ENCODE data around the gene SLC18A2. TPM values are rescaled to one million over a fixed set of nuclear protein-coding genes. Genes with fewer than 3 reads are reported as not detected.

Gene SLC18A2
- total RNA-seq, 4 donors from 2014 or later, result 0.65 to 2.8 (median 2.1) TPM

DNA sequence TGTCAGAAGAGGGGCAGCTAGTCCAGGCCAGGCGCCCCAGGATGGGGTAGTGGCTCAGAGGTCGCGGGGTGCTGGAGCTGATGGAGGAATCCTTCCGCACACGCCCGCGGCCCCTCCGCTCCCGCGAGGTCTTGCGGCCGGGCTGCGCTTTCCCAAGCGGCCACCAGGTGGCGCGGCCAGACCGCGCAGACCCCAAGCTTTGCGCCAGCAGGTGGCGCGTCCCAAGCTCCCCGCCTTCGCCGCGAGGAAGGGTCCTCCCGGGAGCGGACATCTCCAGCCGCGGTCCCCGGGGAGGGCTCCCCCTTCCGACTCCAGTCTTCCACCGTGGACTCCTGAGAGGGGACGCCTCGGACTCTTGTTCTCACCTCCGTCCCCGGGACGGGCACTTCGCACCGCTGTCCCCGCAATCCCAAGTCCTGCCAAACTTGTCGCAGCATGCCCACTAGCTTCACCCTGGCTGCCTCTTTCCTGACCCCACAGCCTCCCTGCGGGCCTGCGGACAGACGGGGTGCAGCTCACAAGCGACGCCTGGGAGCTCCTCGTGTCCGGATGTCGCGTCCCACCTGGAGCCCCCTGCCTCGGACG, 24.2 kb upstream of the SLC18A2 start:
- no peak for DNase-seq (ENCODE audit: extremely low spot score)
- H3K27me3 ChIP-seq, result peaks cover 0 to 80% (median 14%) of the 10 kb centered on the region in 4 donors
- H3K9me3 ChIP-seq, result peaks cover 0 to 9% (median 3%) of the 10 kb centered on the region in 4 donors
- peaks cover 12 to 17% (median 15%) of the 10 kb centered on the region in 4 donors for H3K4me1 ChIP-seq
- WGBS, result 0% methylated on average over 1 of the region's 52 CpGs
- no peak overlapping the region for H3K27ac ChIP-seq (replicated peaks in 1 of 4)
- intact Hi-C loops (cut with DNase I), result loop anchor here (2.0 to 10.0 kb wide), 2 partner anchors 104 to 218 kb away; no protein-coding TSS in a partner anchor
- no peaks in the 10 kb centered on the region for H3K36me3 ChIP-seq
- TF ChIP-seq POLR2AphosphoS5 (IDR thresholded peaks at IDR 0.05), result peak in 1 of 2 donors; percentile 27
- TF ChIP-seq POLR2A (IDR thresholded peaks at IDR 0.05; ENCODE audit: low read depth), result no peak
- no peak for TF ChIP-seq EP300 (IDR thresholded peaks at IDR 0.05)
- TF ChIP-seq, protein P1, sequence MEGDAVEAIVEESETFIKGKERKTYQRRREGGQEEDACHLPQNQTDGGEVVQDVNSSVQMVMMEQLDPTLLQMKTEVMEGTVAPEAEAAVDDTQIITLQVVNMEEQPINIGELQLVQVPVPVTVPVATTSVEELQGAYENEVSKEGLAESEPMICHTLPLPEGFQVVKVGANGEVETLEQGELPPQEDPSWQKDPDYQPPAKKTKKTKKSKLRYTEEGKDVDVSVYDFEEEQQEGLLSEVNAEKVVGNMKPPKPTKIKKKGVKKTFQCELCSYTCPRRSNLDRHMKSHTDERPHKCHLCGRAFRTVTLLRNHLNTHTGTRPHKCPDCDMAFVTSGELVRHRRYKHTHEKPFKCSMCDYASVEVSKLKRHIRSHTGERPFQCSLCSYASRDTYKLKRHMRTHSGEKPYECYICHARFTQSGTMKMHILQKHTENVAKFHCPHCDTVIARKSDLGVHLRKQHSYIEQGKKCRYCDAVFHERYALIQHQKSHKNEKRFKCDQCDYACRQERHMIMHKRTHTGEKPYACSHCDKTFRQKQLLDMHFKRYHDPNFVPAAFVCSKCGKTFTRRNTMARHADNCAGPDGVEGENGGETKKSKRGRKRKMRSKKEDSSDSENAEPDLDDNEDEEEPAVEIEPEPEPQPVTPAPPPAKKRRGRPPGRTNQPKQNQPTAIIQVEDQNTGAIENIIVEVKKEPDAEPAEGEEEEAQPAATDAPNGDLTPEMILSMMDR (IDR thresholded peaks at IDR 0.05), result peak in 2 of 3 experiments; percentile 97 to 99
- H3K4me3 ChIP-seq, result peak overlapping the region; percentile 49 to 61 (median 56)

DNA sequence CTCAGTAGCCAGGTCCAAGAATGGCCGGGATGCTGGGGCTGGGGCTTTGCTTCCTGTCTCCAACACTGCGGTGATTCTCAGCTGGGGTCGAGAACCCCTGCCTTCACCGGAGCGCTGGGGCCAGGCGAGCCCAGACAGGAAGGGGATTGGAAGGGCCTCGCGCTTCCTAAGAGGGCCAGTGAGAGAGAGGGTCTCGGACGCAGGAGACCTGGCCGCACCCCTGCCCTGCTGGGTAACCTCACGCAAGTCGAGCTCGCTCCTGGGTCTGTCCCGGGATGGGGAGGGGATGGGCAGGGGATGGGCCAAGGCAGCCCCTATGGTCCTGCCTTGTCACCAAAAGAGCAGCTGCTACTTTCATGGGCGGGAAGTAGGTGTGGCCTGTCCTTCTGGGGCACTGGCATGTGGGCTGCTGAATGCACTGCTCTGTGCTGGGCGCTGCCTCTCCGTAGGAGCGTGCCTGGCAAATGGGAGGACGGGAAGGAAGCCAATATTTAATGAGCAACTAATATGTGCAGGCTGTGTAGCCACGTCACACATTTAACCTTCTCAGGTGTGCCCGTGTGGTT, 23.6 kb upstream of the SLC18A2 start:
- TF ChIP-seq EP300 (IDR thresholded peaks at IDR 0.05) (no peak), POLR2A (IDR thresholded peaks at IDR 0.05; ENCODE audit: low read depth) (no peak), POLR2AphosphoS5 (IDR thresholded peaks at IDR 0.05) (no peak)
- TF ChIP-seq, protein P1 (IDR thresholded peaks at IDR 0.05), result no peak

DNA sequence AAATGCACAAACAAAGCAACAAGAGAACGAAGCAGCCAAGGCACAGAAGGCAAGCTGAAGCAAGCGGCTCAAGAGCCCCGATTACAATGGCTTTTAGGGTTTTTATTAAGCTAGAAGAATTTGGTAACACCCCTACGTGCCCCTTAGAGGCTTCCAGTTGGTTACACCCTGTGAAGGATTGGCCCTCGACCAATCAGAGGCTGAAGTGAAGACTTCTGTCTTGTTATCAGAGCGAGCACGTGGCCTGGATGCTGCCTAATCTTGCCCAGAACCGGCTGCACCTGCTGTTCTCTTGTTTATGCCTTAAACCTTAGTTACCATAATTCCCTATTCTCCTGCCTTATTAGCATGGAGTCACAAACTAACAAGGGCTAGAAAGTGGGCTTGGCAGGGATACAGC, 22.3 kb upstream of the SLC18A2 start:
- Histone ChIP-seq H3K36me3 (no peaks in the 10 kb centered on the region), H3K9me3 (no peaks in the 10 kb centered on the region), H3K27me3 (peaks cover 0 to 85% (median 14%) of the 10 kb centered on the region in 4 donors), H3K4me1 (peaks cover 12 to 17% (median 15%) of the 10 kb centered on the region in 4 donors), H3K27ac (replicated peaks in 1 of 4) (no peak overlapping the region), H3K4me3 (no peak overlapping the region)
- intact Hi-C loops (cut with DNase I), result loop anchor here (10.0 kb wide), 1 partner anchor 216 kb away; no protein-coding TSS in a partner anchor
- WGBS, result 85% methylated on average over 8 of the region's 8 CpGs
- TF ChIP-seq POLR2A (IDR thresholded peaks at IDR 0.05; ENCODE audit: low read depth) (no peak), EP300 (IDR thresholded peaks at IDR 0.05) (no peak), POLR2AphosphoS5 (IDR thresholded peaks at IDR 0.05) (no peak)
- TF ChIP-seq, protein P1 (IDR thresholded peaks at IDR 0.05), result no peak
- no peak for DNase-seq (ENCODE audit: extremely low spot score)

More for the DNA sequence above, 23.6 kb upstream of the SLC18A2 start:
- peaks cover 0 to 80% (median 14%) of the 10 kb centered on the region in 4 donors for H3K27me3 ChIP-seq
- intact Hi-C loops (cut with DNase I), result loop anchor here (2.0 to 10.0 kb wide), 2 partner anchors 104 to 218 kb away; no protein-coding TSS in a partner anchor
- peaks cover 0 to 3% (median 0%) of the 10 kb centered on the region in 4 donors for H3K9me3 ChIP-seq
- peak overlapping the region; percentile 49 to 61 (median 56) for H3K4me3 ChIP-seq
- no peak overlapping the region for H3K27ac ChIP-seq (replicated peaks in 1 of 4)
- H3K4me1 ChIP-seq, result peaks cover 12 to 17% (median 15%) of the 10 kb centered on the region in 4 donors
- no peak for DNase-seq (ENCODE audit: extremely low spot score)
- no peaks in the 10 kb centered on the region for H3K36me3 ChIP-seq
- WGBS, result 17% methylated on average over 19 of the region's 22 CpGs

DNA sequence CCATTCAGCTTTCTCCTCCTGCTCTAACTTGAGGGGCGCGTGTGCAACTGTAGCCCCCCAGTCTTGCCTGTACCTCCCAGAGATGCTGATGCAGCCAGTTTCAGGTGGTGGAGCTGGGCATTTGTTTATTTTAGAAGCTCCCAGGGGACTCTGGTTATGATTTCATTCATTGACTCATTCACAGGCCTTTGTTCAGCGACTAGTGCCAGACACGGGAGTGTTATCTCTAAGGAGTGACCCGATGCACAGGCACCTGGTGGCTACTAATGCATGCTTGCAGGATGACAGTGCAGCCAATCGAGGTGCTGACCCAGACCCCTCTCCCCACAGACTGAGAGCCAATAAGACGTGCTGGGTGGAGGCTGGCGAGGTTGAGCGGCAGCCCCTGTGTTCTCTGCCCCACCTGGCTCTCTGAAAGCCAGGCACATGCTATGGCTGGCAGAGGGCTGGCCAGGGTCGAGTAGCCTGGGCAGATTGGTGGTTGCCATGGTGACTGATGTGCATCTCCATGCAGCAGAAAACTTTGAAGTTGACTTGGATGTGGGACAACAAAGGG, 19.7 kb upstream of the SLC18A2 start:
- peaks cover 0 to 72% (median 9%) of the 10 kb centered on the region in 4 donors for H3K27me3 ChIP-seq
- no peak for DNase-seq (ENCODE audit: extremely low spot score)
- 51% methylated on average over 10 of the region's 10 CpGs for WGBS
- intact Hi-C loops (cut with DNase I), result no loop called here
- TF ChIP-seq EP300 (IDR thresholded peaks at IDR 0.05), result no peak
- TF ChIP-seq, protein P1 (IDR thresholded peaks at IDR 0.05), result no peak
- no peak for TF ChIP-seq POLR2A (IDR thresholded peaks at IDR 0.05; ENCODE audit: low read depth)
- TF ChIP-seq POLR2AphosphoS5 (IDR thresholded peaks at IDR 0.05), result no peak
- peaks cover 12 to 14% (median 13%) of the 10 kb centered on the region in 4 donors for H3K4me1 ChIP-seq
- H3K9me3 ChIP-seq, result no peaks in the 10 kb centered on the region
- no peak overlapping the region for H3K27ac ChIP-seq (replicated peaks in 1 of 4)
- no peaks in the 10 kb centered on the region for H3K36me3 ChIP-seq
- no peak overlapping the region for H3K4me3 ChIP-seq

Data from esophagus muscularis mucosa (tissue), 4 donors.